IMR-90 (cell line): ENCODE measurements around the gene DNAH9.

ENCODE experiments used
- BHLHE40 ChIP-seq: fragments of 150-350 bp; IDR thresholded peaks from 2 replicates; pipeline ENCODE4 v1.6.1; 2016; ENCODE audit warnings: mild to moderate bottlenecking, low read depth, low read length
- CEBPB ChIP-seq: IDR thresholded peaks from 2 replicates; pipeline ENCODE4 v1.6.1; 2012; ENCODE audit warnings: low read depth, low read length, improper control_type of control experiment
- MAFK ChIP-seq: IDR thresholded peaks from 2 replicates; pipeline ENCODE4 v1.6.1; 2012; ENCODE audit warnings: low read depth, low read length, improper control_type of control experiment
- MXI1 ChIP-seq: IDR thresholded peaks from 2 replicates; pipeline ENCODE4 v1.6.1; 2012; ENCODE audit warnings: low read depth, mild to moderate bottlenecking, low read length, moderate library complexity, borderline replicate concordance
- POLR2A ChIP-seq: IDR thresholded peaks from 2 replicates; pipeline ENCODE4 v1.6.1; 2012; ENCODE audit warnings: mild to moderate bottlenecking, low read depth, low read length
- RAD21 ChIP-seq: IDR thresholded peaks from 2 replicates; pipeline ENCODE4 v1.6.1; 2012; ENCODE audit warnings: low read length, improper control_type of control experiment
- RCOR1 ChIP-seq: IDR thresholded peaks from 2 replicates; pipeline ENCODE4 v1.6.1; 2012; ENCODE audit warnings: mild to moderate bottlenecking, low read length, improper control_type of control experiment; ENCODE audit not compliant: insufficient replicate concordance
- SMC3 ChIP-seq: fragments of 150-350 bp; IDR thresholded peaks from 2 replicates; pipeline ENCODE4 v1.6.1; 2016; ENCODE audit warnings: low read depth, mild to moderate bottlenecking, antibody characterized with exemption, low read length, moderate library complexity
- TF ChIP-seq, protein P1 (sequence below): conservative IDR thresholded peaks from 2 replicates; pipeline ENCODE4 v1.5.1; 2012; ENCODE audit warnings: mild to moderate bottlenecking, low read depth, low read length, improper control_type of control experiment
- TF ChIP-seq, protein P2 (sequence below): fragments of 150-350 bp; IDR thresholded peaks from 2 replicates; pipeline ENCODE4 v1.6.1; 2017; ENCODE audit warnings: mild to moderate bottlenecking, antibody characterized with exemption, low read length, low read depth

DNA sequence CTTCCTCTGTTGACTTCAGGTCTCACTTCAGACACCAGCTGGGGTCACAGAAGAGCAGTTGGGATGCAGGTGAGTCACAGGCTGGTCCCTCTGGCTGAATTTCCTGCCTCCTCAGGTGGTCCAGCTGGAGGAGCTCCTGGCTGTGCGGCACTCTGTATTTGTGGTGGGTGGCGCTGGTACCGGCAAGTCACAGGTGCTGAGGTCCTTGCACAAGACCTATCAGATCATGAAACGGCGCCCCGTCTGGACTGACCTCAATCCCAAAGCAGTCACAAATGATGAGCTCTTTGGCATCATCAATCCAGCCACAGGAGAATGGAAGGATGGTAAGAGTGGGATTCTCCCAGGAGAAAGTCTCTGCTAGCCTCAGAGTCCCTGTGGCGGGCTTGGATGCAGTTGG, 149.2 kb downstream of the DNAH9 start:
- TF ChIP-seq, protein P1, sequence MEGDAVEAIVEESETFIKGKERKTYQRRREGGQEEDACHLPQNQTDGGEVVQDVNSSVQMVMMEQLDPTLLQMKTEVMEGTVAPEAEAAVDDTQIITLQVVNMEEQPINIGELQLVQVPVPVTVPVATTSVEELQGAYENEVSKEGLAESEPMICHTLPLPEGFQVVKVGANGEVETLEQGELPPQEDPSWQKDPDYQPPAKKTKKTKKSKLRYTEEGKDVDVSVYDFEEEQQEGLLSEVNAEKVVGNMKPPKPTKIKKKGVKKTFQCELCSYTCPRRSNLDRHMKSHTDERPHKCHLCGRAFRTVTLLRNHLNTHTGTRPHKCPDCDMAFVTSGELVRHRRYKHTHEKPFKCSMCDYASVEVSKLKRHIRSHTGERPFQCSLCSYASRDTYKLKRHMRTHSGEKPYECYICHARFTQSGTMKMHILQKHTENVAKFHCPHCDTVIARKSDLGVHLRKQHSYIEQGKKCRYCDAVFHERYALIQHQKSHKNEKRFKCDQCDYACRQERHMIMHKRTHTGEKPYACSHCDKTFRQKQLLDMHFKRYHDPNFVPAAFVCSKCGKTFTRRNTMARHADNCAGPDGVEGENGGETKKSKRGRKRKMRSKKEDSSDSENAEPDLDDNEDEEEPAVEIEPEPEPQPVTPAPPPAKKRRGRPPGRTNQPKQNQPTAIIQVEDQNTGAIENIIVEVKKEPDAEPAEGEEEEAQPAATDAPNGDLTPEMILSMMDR = no peak
- TF ChIP-seq MAFK (no peak), RCOR1 (no peak), POLR2A (no peak), SMC3 (no peak), BHLHE40 (no peak), MXI1 (no peak), RAD21 (no peak), CEBPB (no peak)
- TF ChIP-seq, protein P2, sequence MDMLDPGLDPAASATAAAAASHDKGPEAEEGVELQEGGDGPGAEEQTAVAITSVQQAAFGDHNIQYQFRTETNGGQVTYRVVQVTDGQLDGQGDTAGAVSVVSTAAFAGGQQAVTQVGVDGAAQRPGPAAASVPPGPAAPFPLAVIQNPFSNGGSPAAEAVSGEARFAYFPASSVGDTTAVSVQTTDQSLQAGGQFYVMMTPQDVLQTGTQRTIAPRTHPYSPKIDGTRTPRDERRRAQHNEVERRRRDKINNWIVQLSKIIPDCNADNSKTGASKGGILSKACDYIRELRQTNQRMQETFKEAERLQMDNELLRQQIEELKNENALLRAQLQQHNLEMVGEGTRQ = no peak
